ENCODE results near the gene FAM124A. TPM values are rescaled to one million over a fixed set of nuclear protein-coding genes. Genes with fewer than 3 reads are reported as not detected.
"Not testable (repeated sequence)": the region's sequence is repeated elsewhere in the genome, so short reads cannot be mapped to it uniquely, and the experiment has no call there.

Gene FAM124A
- total and polyA plus RNA-seq, 8 donors, result 2.4 to 9.3 (median 5.7) TPM

DNA sequence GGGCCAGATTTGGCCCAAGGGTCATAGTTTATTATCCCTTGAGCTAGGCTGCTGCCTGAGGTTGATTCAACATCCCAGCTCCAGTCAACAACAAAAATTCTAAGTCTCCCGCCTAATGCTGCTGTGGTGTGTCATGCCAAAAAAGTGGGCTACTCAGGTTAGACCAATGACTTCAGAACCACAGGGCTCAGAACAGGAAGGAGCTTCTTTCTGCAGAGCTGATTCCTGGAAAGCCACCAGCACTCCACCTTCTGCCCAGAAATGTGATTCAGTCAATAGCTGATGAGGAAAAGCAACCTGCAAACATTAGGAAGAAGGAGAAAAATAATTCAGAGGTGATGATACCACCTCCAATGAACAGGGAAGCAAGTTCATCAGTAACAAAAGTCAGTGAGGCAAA lies 61.2 kb downstream of the FAM124A start:
- TF ChIP-seq, protein P1, sequence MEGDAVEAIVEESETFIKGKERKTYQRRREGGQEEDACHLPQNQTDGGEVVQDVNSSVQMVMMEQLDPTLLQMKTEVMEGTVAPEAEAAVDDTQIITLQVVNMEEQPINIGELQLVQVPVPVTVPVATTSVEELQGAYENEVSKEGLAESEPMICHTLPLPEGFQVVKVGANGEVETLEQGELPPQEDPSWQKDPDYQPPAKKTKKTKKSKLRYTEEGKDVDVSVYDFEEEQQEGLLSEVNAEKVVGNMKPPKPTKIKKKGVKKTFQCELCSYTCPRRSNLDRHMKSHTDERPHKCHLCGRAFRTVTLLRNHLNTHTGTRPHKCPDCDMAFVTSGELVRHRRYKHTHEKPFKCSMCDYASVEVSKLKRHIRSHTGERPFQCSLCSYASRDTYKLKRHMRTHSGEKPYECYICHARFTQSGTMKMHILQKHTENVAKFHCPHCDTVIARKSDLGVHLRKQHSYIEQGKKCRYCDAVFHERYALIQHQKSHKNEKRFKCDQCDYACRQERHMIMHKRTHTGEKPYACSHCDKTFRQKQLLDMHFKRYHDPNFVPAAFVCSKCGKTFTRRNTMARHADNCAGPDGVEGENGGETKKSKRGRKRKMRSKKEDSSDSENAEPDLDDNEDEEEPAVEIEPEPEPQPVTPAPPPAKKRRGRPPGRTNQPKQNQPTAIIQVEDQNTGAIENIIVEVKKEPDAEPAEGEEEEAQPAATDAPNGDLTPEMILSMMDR (IDR thresholded peaks at IDR 0.05), result no peak
- no peak for DNase-seq
- Histone ChIP-seq H3K4me3 (no peak overlapping the region), H3K36me3 (peaks cover 0 to 6% of the 10 kb centered on the region in 2 donors), H3K4me1 (no peaks in the 10 kb centered on the region), H3K27ac (no peak overlapping the region), H3K9me3 (no peaks in the 10 kb centered on the region), H3K27me3 (no peaks in the 10 kb centered on the region)
- intact Hi-C loops (cut with DNase I), result loop anchor here in 1 of 2 donors (10.0 kb wide), 1 partner anchor 149 kb away; no protein-coding TSS in a partner anchor
- ATAC-seq, result no peak

DNA sequence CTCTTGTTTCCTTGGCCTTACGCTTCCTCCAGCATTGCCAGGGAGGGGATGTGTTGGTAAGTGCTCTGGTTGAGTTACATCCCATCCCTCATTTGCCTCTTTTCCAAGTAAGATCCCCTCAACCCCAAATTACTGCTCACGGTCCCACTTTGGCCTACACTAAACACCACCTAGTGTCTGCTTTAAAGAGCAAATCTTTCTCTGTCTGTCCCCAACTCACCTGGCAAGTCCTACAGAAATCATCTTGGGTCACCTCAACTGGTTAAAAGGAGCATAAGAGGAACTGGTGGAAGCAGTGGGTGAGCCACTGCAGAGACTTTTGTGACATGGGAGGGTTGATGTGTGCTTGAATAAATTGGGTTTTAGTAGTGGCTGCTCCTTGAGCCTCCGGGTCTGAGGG lies 62.1 kb downstream of the FAM124A start:
- TF ChIP-seq, protein P1 (IDR thresholded peaks at IDR 0.05), result no peak
- intact Hi-C loops (cut with DNase I), result loop anchor here in 1 of 2 donors (10.0 kb wide), 1 partner anchor 150 kb away; no protein-coding TSS in a partner anchor
- no peaks in the 10 kb centered on the region for H3K9me3 ChIP-seq
- H3K4me1 ChIP-seq, result no peaks in the 10 kb centered on the region
- ATAC-seq (no peak), DNase-seq (no peak)
- H3K4me3 ChIP-seq, result no peak overlapping the region
- no peaks in the 10 kb centered on the region for H3K27me3 ChIP-seq
- H3K27ac ChIP-seq, result no peak overlapping the region
- H3K36me3 ChIP-seq, result peaks cover 0 to 6% of the 10 kb centered on the region in 2 donors

DNA sequence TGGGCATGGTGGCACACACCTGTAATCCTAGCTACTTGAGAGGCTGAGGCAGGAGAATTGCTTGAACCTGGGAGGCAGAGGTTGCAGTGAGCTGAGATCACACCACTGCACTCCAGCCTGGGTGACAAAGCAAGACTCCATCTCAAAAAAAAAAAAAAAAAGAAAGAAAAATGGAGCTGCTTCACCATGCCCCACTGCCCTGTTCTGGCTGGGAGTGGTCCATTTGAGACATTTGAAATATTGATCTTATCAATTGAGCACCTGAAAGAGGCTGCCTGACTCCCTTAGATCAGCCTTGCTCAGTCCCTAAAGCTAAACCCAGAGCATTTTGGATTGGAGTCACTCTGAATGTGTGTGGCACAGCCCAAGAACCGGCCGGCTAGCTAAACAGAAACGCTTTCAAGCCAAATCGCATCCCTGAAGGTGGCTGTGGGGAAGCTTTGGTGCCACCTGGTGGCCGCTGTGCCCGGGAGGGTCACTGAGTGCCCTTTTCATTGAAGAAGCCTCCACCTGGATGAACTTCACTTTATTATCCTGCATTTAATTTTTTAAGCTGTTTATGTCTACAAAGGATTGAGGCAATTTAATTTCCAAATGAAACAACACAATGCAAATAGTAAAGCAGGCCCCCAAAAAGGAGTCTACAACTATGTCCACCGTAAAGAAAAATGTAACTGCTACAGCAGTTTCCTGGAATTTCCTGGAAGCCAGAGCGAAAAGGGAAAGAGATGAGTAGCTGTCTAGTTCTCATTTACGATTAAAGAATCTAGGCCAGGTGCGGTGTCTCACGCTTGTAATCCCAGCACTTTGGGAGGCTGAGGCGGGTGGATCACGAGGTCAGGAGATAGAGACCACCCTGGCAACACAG lies 64.2 kb downstream of the FAM124A start:
- ATAC-seq, result peak; percentile 97
- TF ChIP-seq, protein P1 (IDR thresholded peaks at IDR 0.05), result peak; percentile 90 to 94
- intact Hi-C loops (cut with DNase I), result loop anchor here (5.0 to 10.0 kb wide), 2 partner anchors 139 to 152 kb away; no protein-coding TSS in a partner anchor
- Histone ChIP-seq H3K27ac (no peak overlapping the region), H3K36me3 (no peaks in the 10 kb centered on the region), H3K4me3 (no peak overlapping the region), H3K9me3 (no peaks in the 10 kb centered on the region), H3K4me1 (no peaks in the 10 kb centered on the region), H3K27me3 (no peaks in the 10 kb centered on the region)
- peak; percentile 67 to 89 (median 78) for DNase-seq

DNA sequence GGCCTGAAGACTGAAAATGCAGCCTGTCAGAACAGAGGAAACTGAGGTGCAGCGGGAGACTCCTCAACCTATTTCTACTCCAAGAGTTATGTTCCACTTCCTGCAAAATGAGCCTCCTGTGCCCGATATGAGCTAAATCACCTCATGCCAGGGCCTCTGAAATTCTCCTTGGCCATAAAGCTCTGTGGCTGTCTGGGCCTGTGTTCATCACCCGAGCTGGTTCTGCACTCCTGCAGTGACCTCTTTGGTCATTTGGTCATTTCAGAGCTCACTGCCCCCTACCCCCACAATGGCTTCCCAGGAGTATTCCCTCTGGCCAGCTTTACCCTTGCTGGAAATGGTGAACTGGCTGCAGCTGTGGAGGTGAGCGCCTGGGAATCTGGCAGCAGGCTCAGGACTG lies 65.6 kb downstream of the FAM124A start:
- Histone ChIP-seq H3K27me3 (no peaks in the 10 kb centered on the region), H3K27ac (no peak overlapping the region), H3K4me1 (no peaks in the 10 kb centered on the region), H3K4me3 (no peak overlapping the region), H3K36me3 (no peaks in the 10 kb centered on the region), H3K9me3 (no peaks in the 10 kb centered on the region)
- no peak for ATAC-seq
- TF ChIP-seq, protein P1 (IDR thresholded peaks at IDR 0.05), result no peak
- DNase-seq, result no peak
- intact Hi-C loops (cut with DNase I), result loop anchor here (5.0 to 10.0 kb wide), 2 partner anchors 140 to 153 kb away; no protein-coding TSS in a partner anchor

DNA sequence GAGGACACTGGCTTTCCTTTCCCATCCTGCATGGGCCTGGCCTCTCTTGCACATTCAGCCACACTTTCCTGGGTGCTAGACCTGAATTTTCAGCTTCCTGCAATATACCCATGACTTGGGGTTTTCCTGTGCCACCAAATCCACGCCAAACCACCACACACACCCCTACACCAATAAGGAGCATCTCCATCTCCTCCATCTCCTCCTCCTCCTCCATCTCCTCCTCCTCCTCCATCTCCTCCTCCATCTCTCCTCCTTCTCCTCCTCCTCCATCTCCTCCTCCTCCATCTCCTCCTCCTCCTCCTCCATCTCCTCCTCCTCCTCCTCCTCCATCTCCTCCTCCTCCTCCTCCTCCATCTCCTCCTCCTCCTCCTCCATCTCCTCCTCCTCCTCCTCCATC lies 66.1 kb downstream of the FAM124A start:
- not testable (repeated sequence) for H3K9me3 ChIP-seq, ATAC-seq, DNase-seq, H3K4me1 ChIP-seq, H3K27ac ChIP-seq, H3K27me3 ChIP-seq, H3K36me3 ChIP-seq, H3K4me3 ChIP-seq
- intact Hi-C loops (cut with DNase I), result loop anchor here (5.0 to 10.0 kb wide), 2 partner anchors 141 to 153 kb away; no protein-coding TSS in a partner anchor
